Esophagus (tissue), 2 donors: ENCODE data around the gene KNDC1. TPM values are rescaled to one million over a fixed set of nuclear protein-coding genes. Genes with fewer than 3 reads are reported as not detected.

Experiments used
- H3K27ac ChIP-seq, 2 donors: one replicate each; pipeline ENCODE4 v1.5.1; 2013; ENCODE audit warnings: low read depth in 2 of 2, mild to moderate bottlenecking in 2 of 2, inconsistent platforms in 1 of 2, low read length in 1 of 2, moderate library complexity in 1 of 2
- H3K27me3 ChIP-seq, 2 donors: one replicate each; pipeline ENCODE4 v1.6.1; 2013; ENCODE audit warnings: low read length in 2 of 2, control low read depth in 1 of 2, mild to moderate bottlenecking in 1 of 2; ENCODE audit not compliant: insufficient read depth in 2 of 2, control insufficient read depth in 1 of 2
- H3K36me3 ChIP-seq, 2 donors: one replicate each; pipeline ENCODE4 v1.6.1; 2013; ENCODE audit warnings: low read length in 1 of 2; ENCODE audit not compliant: control insufficient read depth in 2 of 2, insufficient read depth in 2 of 2
- H3K4me1 ChIP-seq, 2 donors: one replicate each; pipeline ENCODE4 v1.6.1; 2013; ENCODE audit warnings: low read length in 1 of 2; ENCODE audit not compliant: control insufficient read depth in 2 of 2, insufficient read depth in 2 of 2
- H3K4me3 ChIP-seq, 2 donors: one replicate each; pipeline ENCODE4 v1.5.1; 2013; ENCODE audit warnings: low read length in 2 of 2, mild to moderate bottlenecking in 2 of 2, low read depth in 1 of 2, moderate library complexity in 1 of 2
- H3K9me3 ChIP-seq, 2 donors: one replicate each; pipeline ENCODE4 v1.6.1; 2013; ENCODE audit warnings: mild to moderate bottlenecking in 2 of 2, low read depth in 1 of 2, low read length in 1 of 2, moderate library complexity in 1 of 2; ENCODE audit not compliant: control insufficient read depth in 2 of 2, insufficient read depth in 1 of 2
- WGBS, 2 donors: extraction: QIAGEN DNeasy Blood & Tissue Kit; methylation state at CpG; one replicate each; pipeline ENCODE4 v1.1.7; 2013; 5-methylcytosine and 5-hydroxymethylcytosine counted together
- polyA plus RNA-seq, 2 donors: library from polyadenylated mRNA; stranded (reverse); fragments of 200-250 nt; gene quantifications; one replicate each; pipeline ENCODE4 v1.2.3, GENCODE V29; 2013
- donor health status: healthy with polysubstance abuse.
- donor health status: Bipolar disorder and iron deficiency.

Gene KNDC1
- polyA plus RNA-seq, 2 donors = 0.16 to 0.39 TPM

- 91 to 96% methylated on average over 12 of the region's 12 CpGs for WGBS, 2 donors
- Histone ChIP-seq H3K27ac (no peak overlapping the region), H3K4me3 (no peak overlapping the region), H3K4me1 (peaks cover 2 to 4% of the 10 kb centered on the region in 2 donors), H3K27me3 (no peaks in the 10 kb centered on the region), H3K36me3 (no peaks in the 10 kb centered on the region), H3K9me3 (peaks cover 0 to 12% of the 10 kb centered on the region in 2 donors)
Measured at GRCh38 chr10:133177380-133178157, 17.6 kb downstream of the KNDC1 start.

DNA sequence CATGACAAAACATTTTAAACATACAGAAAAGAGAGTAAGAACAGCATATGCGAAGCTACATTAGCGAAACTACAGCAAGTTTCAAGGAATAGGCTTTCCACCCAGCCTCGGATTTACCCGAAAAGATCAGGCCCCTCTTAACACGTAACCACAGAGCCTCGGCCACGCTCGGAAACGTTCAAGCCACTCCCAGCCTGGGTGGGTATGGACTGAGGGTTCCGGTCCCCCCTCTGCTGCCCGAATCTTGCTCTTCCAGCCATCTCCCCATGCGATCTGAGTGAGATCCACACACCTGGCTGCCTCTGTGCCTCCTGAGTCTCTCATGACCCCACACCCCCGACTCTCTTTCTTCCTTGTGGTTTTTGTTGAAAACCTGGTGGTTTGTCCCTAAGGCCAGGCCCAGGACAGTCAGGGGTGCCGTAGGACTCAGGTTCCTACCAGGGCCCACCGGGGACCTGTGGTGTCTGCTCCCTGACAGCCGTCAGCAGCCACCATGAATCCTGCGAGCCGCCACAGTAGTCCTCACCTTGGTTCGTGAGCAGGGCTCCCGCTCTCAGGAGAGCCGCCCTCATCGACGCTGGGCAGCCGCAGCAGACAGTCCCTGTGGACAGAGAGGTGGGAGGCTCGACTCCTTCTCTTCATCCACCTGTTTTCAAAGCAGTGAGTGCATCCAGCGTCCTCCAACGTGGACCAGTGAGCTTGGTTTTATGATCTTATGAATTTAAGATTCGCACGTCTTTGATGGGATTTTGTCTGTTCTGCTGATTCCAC lies 18.5 kb downstream of the KNDC1 start:
- WGBS, 2 donors = 92 to 93% methylated on average over 29 of the region's 29 CpGs
- Histone ChIP-seq H3K4me1 (peaks cover 2 to 4% of the 10 kb centered on the region in 2 donors), H3K27me3 (no peaks in the 10 kb centered on the region), H3K9me3 (peaks cover 0 to 12% of the 10 kb centered on the region in 2 donors), H3K4me3 (no peak overlapping the region), H3K36me3 (no peaks in the 10 kb centered on the region), H3K27ac (no peak overlapping the region)

GRCh38 chr10:133179128-133179520 lies 19.1 kb downstream of the KNDC1 start:
- H3K9me3 ChIP-seq = peaks cover 0 to 14% of the 10 kb centered on the region in 2 donors
- H3K27ac ChIP-seq = no peak overlapping the region
- no peaks in the 10 kb centered on the region for H3K36me3 ChIP-seq
- H3K4me3 ChIP-seq = no peak overlapping the region
- WGBS, 2 donors = 79 to 82% methylated on average over 11 of the region's 11 CpGs
- H3K27me3 ChIP-seq = no peaks in the 10 kb centered on the region
- peaks cover 2 to 4% of the 10 kb centered on the region in 2 donors for H3K4me1 ChIP-seq

GRCh38 chr10:133179651-133180050 lies 19.6 kb downstream of the KNDC1 start:
- H3K9me3 ChIP-seq = peaks cover 0 to 19% of the 10 kb centered on the region in 2 donors
- H3K4me3 ChIP-seq = no peak overlapping the region
- no peaks in the 10 kb centered on the region for H3K36me3 ChIP-seq
- 84% methylated on average over 26 of the region's 26 CpGs for WGBS, 2 donors
- no peak overlapping the region for H3K27ac ChIP-seq
- H3K27me3 ChIP-seq = no peaks in the 10 kb centered on the region
- peaks cover 2 to 4% of the 10 kb centered on the region in 2 donors for H3K4me1 ChIP-seq

DNA sequence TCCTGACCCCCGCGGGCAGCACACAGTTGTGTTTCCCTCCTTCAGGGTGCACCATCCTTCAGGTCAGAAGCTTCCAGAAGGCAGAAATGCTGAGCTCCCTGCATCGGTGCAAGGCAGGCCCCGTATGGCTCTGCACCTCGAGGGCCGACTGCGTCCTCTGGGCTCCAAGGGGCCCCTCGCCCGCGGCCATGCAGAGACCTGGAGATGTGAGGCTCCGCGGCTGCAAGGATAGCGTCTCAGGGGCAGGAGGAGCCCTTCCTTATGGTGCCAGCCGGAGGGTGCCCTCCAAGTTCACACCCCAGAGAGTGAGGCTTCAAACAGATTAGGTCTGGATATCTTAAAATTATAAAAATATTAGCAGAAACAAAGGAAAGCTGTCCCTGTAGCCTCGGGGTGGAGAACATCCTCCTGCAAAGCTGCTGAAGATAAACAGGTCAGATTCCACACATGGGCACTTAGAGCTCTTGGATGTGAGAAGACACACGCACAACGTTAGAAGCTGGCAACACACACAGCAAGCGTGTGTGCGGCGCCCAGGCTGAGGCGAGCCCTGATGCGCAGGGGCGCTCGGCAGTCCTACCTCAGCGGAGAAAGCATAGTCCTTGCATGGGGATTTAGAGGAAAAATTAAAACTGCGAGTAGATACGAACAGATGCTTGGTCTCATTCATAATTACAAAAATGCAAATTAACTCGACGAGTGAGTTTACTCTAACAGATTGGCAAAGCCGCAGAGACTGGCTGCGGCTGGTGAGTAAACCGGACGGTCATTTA lies 20.4 kb downstream of the KNDC1 start:
- H3K36me3 ChIP-seq = no peaks in the 10 kb centered on the region

GRCh38 chr10:133180965-133181639 lies 21.1 kb downstream of the KNDC1 start:
- no peak overlapping the region for H3K4me3 ChIP-seq
- peaks cover 2 to 4% of the 10 kb centered on the region in 2 donors for H3K4me1 ChIP-seq
- no peaks in the 10 kb centered on the region for H3K36me3 ChIP-seq
- H3K27me3 ChIP-seq = no peaks in the 10 kb centered on the region
- peaks cover 0 to 20% of the 10 kb centered on the region in 2 donors for H3K9me3 ChIP-seq
- H3K27ac ChIP-seq = no peak overlapping the region
- 86 to 87% methylated on average over 23 of the region's 23 CpGs for WGBS, 2 donors

More for the DNA sequence above, 20.4 kb downstream of the KNDC1 start:
- peaks cover 0 to 20% of the 10 kb centered on the region in 2 donors for H3K9me3 ChIP-seq
- no peak overlapping the region for H3K27ac ChIP-seq
- 85 to 89% methylated on average over 33 of the region's 33 CpGs for WGBS, 2 donors
- no peak overlapping the region for H3K4me3 ChIP-seq
- peaks cover 2 to 4% of the 10 kb centered on the region in 2 donors for H3K4me1 ChIP-seq
- H3K27me3 ChIP-seq = no peaks in the 10 kb centered on the region

- Histone ChIP-seq H3K36me3 (no peaks in the 10 kb centered on the region), H3K27me3 (no peaks in the 10 kb centered on the region), H3K9me3 (peaks cover 0 to 21% of the 10 kb centered on the region in 2 donors), H3K4me3 (no peak overlapping the region), H3K4me1 (peaks cover 2 to 4% of the 10 kb centered on the region in 2 donors), H3K27ac (no peak overlapping the region)
- 77 to 78% methylated on average over 14 of the region's 14 CpGs for WGBS, 2 donors
Measured at GRCh38 chr10:133182190-133182589, 22.2 kb downstream of the KNDC1 start.

- Histone ChIP-seq H3K36me3 (no peaks in the 10 kb centered on the region), H3K27ac (no peak overlapping the region), H3K9me3 (peaks cover 0 to 14% of the 10 kb centered on the region in 2 donors), H3K4me3 (no peak overlapping the region), H3K27me3 (no peaks in the 10 kb centered on the region), H3K4me1 (peaks cover 0 to 2% of the 10 kb centered on the region in 2 donors)
- WGBS, 2 donors = 89 to 90% methylated on average over 66 of the region's 66 CpGs
Measured at GRCh38 chr10:133182791-133183645, 23.0 kb downstream of the KNDC1 start.
